Stimulated activated CD4-positive, alpha-beta T cell treated with anti-CD3 and anti-CD28 coated beads, Interleukin-2, amount 100 ng/mL, for 48 hours (primary cell): Measurements from ENCODE around the gene ADCY1.

Experiments
- DNase-seq, 2 donors: peaks; one replicate each; pipeline ENCODE4 v3.0.0-alpha.2; 2020

ADCY1 gene

DNA sequence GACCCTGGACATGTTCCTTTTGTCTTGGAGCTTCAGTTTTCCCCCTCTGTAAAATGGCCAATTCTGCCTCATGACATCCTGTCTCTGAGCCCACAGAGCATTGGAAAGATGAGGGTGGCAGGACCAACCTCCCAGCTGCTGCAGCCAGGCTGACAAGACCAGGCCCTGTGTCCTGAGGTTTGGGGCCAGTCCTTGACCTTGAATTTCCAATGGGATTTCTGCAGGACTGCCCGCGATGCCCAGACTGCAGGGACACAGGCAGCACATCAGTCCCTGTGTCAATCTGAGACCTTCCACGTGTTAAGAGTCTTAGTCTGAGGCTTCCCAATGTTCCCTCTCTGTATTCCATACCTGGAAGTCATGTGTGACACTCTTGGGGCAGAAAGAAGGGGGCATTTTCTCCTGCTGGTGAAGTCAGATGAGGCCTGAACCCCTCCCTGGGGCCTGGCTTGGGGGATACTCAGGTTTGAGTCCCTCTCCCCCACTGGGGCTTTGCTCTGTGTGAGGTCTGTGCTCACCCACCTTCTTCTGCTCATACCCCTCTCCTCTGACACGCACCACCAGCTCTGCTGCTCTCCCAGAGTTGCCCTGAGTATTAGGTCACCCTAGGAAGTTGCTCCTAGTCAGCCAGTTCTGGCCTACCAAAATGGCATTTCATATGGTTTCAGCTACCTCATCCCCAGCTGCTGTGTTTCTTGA, 79.2 kb downstream of the ADCY1 start:
- DNase-seq: no peak

DNA sequence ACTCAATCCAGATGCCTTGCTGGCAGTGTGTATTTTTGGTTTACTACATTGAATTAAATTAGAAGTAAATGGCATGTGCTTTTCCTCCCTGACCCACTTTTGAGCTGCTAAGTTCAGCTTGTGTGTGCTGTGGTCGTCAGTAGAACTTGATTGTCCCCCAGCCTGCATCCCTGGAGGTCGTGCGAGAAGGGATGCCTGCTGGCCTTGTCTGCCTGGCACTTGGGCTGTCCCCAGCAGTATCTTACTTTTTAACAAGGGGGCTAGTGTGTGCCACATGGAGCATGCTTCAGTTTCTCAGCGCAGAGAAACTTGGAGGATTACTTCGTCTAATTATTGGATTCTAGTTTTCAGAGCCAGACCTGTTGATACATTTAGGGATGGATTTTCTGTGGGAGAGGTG, 80.2 kb downstream of the ADCY1 start:
- no peak for DNase-seq

DNA sequence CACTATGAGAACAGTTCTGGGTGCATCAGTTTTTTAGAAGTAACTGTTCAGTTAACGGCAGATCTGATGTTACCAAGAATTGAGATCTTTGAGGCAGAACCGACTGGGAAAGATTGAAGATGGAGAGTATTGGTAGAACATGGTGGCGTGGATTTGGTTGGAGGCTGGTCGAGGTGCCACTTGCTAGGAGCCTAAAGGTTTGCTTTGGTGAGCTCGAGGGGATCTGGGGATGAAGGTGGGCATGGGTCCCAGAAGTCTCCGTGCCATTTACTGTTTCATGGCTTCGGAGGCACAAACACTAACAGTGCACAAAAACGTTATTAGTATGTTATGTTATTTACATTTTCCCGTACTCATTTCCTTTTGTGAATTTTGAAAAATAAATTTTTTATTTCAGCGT, 81.4 kb downstream of the ADCY1 start:
- DNase-seq: no peak

DNA sequence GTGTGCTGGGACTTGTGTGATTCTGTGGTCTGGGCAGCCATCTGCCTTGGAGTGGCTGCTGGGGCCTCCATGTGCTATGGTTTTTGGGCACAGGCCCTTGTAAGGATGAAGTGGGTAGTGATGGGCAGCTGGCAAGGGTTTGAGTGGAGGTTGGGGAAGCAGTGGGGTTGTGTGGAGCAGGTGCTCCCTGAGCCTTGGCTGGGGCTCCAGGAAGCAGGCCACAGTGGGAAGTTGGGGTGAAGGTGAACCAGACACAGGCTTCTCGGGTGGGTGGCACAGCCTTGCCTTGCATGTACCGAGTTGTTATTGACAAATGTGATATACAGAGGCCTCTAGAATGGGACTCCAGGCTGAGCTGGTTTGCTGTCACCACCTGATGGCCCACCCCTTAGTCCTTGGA, 82.3 kb downstream of the ADCY1 start:
- DNase-seq: no peak

DNA sequence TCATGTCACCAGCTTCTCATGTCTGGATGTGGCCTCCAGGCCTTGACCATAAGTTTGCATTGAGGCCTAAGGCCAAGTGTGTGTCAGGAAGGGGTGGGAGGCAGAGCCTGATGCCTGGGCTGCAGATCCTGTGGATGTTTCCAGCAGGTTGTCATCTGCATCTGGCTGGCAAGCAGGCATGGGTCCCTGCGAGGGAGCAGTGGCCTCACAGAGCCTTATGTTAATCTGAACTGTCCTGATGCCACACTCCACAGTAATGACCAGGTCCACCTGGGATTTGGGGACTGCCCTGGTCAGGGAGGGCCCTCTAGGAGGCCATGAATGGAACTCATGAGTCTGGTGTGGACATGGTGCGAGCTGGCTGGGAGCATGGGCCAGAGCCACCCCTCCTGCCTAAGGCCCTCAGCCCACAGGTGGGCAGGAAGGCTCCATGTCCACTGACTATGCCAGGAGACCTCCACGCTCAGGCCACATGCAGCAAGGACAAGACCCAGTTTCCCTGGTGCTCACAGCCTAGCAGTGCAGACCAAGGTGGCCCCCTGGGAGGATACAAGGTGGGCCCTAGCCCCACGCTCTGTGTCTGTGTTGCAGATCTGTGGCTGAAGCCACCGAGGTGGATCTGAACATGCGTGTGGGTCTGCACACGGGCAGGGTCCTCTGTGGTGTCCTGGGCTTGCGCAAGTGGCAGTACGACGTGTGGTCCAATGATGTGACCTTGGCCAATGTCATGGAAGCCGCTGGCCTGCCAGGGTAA, 83.1 kb downstream of the ADCY1 start:
- no peak for DNase-seq

DNA sequence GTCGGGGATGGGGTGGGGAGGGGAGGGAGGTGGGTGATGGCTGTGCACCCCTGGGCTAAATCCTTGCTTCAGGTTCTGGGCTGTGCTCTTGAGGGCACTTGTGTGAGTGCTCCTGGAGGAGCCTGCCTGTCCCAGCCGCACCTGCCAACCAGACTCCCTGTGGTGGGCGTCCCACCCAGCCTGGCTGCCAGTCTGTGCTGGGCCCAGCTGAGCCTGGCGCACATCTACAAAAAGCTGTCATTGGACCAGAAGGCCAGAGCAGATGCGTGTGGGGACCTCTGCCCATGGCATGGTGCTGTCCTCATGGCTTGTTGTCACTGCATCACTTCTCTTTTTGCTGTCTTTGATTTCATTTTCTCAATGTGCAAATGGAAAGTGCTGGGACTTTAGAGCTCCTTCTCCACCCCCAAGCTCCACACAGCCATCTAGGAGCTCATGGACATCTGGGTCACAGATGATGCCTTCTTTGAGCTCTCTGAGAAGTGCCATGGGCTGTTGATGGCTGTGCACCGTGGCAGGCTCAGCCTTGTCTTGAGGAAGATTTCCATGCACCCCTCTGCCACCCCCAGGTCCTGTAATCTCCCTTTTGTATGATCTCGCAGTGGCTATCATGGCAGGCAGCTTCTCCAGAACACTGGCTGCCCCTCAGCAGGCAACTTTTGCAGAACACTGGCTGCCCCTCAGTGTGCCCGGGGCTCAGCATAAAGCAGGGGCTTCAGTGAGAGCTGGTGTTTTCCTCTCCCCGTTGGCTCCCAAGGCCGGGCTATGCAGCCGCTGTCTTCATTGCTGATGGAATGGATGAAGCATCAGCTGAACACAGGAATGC, 83.9 kb downstream of the ADCY1 start:
- DNase-seq: no peak

DNA sequence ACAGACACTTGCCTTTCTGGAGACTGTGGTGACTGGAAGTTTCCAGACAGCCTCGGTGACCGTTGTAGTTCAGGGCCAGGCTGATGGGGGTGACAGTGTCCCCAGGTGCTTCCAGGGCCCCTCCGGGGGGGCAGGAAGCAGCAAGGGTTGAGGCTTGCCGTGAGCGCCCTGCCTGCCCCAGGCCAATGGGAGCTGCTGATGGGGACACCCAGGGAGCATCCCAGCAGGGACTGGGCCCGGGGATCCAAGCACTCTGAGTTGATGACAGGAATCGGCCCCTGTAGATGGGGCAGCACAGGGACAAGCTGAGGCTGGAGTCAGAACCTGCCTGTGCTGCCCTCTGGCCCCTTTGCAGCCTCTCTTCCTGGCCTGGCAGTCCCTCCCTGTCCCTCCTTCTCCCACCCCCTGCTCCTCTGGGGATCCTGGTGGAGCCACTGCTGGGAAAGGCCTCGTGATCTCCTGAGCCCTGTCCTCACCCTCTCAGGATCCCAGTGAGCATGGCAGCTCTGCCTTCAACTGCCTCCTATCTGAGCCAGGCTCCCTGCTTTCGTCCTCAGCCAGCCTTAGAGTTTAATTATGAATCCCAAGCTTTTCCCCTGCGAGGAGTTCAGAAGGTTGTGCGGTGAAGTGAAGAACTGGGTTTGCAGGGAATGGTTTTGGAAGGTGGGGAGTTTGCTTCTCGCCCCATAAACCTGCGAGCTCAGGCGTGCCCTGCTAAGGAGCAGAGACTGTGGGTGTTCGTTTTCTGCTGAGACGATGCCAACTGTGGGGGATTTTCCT, 84.7 kb downstream of the ADCY1 start:
- no peak for DNase-seq

DNA sequence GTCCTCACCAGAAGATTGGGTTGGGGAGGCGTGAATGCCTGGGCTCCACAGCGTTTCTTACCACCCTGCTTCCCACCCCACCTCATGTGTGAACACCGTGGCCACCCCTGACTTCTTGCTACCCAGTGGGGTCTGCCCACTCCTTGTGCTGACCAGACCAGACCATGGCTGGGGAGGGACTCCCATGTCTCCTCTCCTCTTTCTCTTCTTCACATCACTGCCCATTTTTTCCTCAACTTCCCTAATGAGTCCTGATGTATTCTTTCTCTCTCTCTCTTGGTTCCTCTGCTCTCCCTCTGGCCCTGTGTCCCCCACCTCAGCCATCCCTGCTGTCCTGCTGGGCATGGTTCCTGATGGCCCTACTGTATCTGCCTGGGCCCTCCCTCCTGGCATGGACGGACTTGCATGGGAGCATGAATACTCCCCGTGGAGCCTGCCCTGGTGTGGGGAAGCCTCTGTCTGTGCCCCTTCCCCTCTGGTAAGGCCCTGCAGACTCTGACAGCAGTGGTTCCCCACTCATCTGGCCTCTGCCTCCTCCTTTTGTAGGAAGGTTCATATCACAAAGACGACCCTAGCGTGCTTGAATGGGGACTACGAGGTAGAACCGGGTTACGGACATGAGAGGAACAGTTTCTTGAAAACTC, 85.5 kb downstream of the ADCY1 start:
- no peak for DNase-seq

DNA sequence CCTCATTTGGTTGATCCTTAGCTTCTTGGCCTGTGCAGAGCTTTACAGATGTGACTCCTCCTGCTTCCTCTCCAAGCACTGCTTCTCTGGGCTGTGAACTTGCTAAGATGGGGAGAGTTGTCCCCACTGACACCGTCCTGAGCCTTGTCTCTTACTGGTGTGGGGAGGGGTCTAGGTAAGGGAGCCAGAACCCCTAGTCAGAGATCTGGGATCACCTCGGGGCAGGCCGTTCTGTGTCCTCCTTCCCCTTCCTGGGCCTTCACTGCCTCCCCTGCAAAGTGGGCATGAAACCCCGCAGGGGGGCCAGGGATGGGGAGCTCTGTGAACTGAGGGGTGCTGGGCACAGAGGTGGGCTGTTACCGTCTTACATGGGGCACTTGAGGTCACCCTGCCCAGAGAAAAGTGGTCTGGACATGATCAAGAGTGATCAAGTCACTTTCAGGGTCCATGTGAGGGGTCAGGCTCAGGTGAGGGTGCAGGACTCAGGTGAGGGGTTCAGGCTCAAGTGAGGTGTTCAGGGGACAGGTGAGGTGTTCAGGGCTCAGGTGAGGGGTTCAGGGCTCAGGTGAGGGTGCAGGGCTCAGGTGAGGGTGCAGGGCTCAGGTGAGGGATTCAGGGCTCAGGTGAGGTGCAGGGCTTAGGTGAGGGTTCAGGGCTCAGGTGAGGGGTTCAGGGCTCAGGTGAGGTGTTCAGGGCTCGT, 86.2 kb downstream of the ADCY1 start:
- no peak for DNase-seq

DNA sequence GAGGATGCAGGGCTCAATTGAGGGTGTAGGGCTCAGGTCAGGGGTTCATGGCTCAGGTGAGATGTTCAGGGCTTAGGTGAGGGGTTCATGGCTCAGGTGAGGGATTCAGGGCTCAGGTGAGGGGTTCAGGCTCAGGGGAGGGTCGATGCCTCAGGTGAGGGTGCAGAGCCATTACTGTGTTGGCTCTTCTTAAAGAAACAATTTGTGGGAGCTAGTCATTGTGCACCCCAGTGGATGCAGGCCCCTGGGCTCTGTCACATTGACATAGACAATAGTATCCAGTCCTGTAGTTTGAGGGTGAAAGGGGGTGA, 86.7 kb downstream of the ADCY1 start:
- DNase-seq: no peak

DNA sequence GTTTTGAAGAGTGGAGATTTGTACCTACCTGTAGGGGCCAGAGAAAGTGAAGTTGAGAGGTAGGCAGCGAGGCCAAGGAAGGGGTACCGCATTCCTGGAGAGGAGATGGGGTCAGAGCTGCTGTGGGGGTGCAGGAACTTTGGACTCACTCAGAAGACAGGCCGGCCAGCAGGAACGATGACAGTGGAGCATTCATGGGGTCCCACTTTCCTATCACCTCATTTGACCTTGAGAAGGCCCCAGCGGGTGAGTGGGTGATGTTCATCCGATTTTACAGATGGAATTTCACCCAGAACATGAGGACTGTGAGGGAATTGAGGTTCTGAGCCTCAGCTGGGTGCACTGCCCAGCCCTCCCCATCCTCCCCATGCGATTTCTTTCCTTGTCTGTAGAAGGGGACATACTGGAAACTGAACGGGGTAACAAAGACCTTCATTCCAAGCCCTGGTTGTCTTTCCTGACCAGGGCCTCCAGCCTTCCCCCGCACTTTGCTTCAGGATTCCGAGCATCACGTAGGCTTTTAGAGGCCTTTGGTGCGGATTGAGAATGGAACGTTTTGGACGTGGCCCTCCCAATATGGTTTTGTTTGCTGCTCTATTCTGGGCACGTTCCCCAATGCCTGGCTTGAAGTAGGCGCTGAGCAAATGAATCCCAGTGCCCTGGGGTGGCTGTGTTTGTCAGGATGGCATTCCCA, 87.3 kb downstream of the ADCY1 start:
- no peak for DNase-seq

DNA sequence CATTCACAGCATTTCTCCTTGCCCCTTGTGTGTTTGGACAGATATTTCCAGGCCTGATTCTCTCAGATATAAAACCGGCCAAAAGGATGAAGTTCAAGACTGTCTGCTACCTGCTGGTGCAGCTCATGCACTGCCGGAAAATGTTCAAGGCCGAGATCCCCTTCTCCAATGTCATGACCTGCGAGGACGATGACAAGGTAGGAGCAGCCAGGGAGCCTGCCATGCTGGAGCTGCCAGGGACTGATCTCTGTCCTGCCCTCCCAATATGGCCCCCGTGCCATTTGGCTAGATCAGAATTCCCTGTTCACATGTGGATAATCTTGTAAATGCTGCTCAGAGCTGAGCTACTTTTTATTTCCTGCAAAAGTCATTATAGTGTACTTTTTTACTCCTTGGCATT, 87.8 kb downstream of the ADCY1 start:
- no peak for DNase-seq

DNA sequence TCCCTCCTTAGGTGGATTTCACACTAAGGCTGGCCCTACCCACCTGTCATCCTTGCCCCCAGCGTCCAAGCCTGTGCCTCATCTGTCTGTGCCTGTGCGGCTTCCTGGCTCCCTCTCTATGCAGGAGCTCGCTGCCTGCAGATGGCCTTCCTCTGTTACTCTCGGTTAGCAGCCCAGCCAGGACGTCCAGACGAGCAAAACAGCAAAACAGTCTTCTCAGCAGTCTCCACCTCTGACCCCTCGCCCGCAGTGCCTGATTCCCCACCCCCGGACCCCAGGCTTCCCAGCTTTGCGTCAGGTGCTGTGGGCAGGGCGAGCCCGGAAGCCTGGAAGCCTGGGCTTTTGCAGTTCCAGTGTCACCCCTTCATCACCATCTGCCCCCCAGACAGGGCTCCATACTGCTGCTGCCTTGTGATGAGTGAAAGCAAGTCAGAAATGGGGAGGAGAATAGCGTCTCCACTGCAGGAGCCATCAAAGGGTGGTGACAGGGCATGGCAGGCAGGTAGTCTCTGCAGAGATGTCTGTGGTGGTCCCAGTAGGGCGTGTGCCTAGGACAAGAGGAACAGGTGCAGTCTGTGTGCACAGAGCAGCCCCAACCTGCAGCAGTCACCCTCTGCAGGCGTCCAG, 88.5 kb downstream of the ADCY1 start:
- no peak for DNase-seq

DNA sequence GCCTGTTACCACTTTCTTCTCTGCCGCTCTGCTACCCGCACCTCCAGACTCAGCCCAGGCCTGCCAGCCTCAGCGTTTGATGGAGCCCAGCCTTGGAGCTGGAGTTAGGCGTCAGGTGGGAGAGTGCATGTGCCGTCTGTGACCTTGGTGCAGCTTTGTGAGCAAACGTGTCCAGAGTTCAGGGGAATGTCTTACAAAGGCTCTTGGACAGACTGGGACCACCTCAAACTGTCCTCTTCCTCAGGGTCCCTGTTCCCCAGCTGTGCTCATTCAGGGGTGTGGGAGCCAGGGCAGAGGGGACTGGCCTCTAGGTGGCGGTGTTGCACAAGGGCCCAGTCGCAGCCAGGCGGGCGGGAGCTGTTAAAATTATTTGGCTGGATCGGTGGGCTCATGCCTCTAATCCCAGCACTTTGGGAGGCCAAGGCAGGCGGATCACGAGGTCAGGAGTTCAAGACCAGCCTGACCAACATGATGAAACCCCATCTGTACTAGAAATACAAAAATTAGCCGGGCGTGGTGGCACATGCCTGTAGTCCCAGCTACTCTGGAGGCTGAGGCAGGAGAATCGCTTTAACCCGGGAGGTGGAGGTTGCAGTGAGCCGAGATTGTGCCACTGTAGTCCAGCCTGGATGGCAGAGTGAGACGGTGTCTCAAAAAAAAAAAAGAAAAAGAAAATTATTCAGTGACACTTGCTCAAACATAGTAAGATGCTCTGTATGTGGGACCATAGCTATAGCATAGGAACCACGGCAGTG, 89.2 kb downstream of the ADCY1 start:
- DNase-seq: peak; percentile 4 to 27

DNA sequence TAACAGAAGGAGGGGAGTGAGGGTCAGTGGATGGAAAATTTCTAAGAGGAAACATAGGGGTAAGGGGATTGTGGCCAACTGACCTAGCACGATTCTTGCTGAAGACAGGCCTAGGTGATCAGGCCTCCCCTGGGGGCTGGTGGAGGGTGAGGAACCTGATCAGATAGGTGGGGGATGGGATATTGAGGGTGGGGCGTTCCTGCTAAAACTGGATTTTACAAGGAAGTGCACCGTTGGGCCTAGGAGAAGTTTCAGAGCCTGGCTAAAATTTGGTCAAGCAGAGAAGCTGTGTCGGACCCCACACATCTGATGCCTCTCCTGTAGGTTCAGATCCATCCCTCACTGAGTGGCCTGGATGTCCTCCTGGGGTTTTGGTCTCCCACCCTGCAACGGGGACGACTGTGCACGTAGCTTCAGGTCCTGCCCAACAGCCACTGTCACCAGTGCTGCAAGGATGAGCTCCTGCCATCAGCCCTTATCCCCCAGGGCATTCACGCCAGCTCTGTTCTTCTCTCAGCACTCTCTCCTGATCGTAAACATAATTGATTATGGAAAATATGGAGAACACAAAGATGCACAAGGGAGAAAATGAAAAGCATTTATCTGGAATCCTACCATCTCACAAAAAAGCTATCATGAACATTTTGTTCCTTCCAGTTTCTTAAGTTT, 89.9 kb downstream of the ADCY1 start:
- DNase-seq: no peak

DNA sequence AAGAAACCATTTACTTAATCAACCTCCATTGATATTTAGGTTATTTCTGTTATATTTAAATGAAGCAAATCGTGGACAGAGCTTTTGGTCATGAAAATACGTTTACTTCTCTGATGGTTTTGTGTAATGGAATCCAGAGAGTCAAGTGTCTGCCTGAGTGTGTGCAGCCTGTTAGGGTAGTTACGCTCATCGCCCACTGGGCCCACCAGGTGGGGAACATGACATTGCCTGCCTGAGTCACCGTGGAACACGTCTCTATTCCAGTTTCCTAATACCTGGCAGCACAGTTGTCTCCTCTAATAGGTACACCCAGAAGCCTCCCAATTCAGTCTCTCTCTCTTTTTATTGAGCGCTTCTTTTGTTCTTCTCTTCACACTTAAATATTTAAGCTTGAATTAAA, 91.0 kb downstream of the ADCY1 start:
- no peak for DNase-seq

DNA sequence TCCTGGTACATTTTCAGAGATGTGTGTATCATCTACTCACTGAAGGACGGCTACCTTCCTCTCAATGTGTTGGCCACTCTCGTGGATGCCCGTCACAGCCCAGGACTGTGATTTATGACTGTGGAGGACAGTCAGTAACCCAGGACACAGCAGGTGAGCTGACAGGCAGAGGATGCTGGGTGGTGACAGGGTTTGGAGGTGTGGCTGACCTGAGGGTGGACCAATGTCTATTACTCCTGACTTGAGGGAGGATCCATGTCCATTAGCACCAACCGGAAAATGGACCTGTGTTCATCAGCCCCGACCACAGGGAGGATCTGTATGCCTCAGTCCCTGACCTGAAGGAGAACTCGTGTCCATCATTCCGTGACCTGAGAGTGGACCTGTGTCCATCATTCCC, 96.1 kb downstream of the ADCY1 start:
- no peak for DNase-seq

DNA sequence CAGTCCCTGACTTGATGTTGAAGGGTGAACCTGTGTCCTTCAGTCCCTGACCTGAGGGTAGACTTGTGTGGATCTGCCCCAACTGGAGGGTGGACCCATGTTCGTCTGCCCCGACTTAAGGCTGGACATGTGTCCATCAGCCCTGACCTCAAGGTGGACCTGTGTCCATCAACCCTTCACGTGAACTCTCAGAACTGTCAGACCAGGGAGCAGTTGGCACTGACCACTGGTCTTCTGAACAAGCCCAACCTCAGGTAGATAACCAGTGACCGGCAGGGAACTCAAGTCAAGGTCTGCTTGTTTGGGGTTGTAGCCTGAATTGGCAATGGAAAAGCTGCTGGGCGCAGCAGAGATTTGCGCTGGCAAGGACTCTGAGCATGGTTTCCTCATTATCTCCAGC, 96.5 kb downstream of the ADCY1 start:
- no peak for DNase-seq

DNA sequence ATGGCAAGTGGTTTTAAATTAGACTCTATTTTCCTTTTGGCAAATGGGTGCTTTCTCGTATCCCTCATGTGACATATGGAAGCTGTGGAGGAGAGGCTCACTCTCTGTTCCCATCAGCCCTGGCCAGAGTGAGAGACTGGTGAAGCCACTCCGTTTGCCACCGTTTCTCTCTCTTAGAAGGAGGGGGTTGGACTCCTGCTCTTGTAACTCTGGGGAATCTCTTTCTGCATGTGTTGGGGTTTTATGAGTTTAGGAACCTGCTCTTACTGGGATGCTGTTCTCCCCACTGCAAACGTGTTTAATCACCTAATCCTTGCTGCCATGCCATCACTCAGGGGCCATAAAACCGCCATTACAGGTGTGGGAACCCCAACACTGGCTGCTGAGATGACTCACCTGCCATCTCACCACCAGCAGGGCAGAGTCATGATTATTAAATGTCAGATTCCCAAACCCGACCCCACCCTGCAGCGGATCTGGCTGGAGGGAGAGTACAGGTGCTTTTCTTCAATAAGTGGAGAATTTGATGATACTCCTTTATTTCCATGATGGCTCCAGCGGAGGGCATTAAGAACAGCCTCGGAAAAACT, 103.2 kb downstream of the ADCY1 start:
- no peak for DNase-seq
